ENCODE results near the gene TBX10.
"Not testable (repeated sequence)": the region's sequence is repeated elsewhere in the genome, so short reads cannot be mapped to it uniquely, and the experiment has no call there.

Gene TBX10

DNA sequence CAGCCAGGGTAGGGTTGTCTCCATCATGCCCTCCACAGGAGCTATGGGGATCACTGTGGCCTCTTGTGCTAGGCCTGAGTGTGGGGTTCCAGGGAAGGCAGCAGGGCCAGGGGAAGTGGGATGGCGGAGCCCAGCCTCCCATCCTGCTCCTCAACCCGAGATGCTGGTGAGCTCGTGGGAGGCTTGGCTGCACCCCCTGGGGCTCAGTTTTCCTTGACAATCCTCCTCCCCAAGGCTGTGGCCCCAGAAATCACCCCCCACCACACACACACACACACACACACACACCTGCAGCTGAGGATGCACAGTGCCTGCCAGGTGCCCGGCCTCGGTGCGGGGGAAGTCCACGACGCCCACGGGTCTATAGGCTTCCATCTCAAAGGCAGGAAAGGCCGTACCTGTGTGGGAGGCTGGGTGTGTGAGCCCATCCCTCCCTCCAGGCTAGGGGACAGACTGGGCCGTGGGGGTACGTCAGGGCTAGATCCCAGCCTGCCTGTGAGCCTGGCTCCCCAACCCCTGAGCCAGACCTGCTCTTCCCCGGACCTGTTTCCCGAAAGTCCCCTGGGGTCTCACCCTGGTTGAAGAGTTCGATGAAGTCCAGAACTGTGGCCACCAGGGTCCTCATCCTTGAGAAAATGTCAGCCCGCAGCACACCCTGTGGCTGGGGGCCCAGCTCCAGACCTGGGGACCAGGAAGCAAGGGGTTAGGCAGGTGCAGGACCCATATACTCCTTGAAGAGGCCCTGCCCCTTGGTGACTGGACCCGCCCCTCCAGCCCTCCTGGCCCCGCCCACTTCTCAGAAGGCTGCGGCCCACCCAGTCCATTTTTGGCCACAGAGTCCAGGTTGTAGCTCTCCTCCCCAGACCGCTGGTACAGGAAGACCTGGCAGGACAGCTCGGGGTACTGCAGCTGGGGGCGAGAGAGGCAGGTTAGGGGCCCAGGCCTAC, 5.2 kb upstream of the TBX10 start:
- DNase-seq, result no peak

DNA sequence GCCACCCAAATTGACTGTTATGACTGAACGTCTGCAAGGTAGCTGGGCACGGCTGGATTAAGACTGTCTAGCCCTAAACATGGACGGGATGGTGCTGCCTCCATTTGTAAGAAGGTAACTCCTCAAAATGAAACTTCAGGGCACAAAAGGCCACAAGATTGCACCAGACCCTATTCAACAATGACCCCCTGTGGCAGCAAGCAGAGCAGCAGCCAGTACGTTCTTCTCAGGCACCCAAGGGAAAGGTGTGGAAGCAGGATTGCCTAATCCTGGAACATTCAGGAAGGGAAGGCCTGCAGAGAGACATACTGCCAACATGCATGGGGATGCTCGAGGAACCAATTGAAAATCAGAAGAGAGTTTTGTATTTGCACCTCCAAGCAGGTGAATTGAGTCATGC, 4.5 kb upstream of the TBX10 start:
- no peak for DNase-seq

DNA sequence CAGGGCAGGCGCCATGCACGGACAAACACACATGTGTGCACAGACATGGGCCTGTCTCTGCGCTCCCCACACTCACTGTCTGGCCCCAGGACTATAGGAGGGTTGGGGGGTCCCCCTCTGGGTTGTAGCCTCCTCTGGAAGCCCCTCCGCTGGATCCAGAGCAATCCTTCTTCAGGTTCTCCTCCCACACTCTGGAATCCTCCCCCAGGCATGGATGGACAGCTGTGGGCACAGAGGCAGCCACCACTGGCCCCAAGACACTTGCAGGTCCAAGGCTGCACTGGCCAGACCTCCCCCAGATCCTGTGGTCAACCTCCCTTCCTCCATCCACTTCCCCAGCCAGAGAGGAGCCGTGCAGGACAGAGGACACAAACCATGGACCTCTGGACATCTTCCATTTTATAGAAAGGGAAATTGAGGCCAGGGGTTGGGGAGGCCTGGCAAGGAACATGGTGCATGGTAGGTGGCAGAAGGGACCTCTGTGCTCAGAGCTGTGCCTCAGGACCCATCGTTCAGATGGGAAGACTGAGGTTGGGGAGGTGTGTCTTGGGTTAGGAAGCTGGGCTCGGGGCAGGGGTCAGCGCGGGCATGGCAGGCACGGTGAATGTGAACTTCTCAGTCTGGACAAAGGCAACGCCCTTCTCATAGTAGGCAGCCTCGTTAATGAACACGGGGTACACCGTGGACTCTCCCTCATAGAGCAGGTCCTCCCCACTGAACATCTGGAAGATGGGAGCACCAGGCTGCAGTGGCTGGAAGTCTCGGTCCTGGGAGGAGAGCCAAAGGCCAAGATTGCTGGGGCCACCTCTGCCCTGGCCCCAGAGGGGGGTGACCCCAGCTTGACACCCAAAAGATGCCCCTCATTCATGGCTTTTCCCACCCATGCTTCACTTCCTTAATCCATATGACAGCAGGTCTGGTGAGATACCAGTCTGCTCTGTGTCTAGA, 2.9 kb upstream of the TBX10 start:
- no peak for DNase-seq

DNA sequence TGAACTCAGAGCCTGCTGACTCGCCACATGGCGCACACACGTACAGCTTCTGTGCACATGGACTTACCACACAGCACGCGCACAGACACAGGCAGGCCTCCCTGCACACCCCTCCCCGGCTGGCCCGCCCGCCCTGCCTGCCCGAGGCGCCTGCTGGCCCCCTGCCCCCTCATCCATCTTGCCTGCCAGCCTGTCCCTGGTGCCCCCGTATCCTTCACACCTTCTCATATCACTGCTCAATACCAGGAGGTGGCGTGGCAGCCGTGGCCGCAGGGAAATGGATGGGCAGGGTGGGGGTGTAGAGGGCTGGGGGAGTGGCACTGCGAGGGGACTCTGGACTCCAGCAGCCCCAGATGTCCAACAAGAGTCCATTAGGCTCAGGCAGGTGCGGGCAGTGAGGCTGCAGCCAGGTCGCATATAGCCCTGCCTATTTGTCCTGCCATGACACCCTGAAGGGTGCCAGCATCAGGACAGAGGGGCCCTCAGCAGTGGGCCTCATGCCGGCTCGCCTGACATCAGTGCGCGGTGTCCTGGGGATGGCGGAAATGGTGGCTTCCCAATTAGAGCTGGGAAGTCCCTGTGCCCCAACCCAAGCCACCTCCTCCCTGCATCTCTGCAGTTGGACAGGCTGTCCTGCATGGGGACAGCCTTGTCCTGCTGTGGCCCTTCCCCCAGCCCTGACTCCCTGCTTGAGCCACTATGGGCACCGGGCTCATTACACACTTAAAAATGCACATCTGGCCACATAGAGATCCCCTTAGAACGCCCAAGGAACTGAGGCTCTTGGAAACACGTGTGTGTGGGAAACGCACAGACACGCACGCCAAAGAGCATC, 2.0 kb upstream of the TBX10 start:
- no peak for DNase-seq

DNA sequence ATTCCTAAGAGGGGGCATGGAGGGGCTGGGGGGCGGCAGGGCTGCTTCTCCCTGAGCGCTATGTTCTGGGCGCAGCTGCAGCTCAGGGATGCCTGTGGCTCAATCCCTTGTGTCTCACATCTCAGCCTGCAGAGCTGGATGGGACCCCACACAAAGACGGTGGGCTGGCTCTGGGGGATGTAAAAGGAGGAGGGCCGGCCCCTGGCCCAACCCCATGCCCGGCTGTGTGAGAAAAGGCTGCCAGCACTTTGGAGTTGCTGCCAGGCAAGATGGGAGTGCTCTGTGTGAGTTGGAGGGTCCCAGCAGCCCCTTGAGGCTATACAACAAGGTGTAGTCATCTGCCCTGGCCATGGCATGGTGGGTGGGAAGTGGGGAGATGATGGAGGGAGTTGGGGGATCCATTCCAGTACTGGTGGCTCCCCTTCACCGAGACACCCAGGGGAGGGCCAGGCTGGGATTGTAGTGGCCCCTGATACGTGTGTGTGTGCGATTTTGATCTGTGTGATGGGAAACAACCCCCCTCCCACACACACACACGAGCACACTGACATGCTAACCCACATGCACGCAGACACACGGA, 1.3 kb upstream of the TBX10 start:
- no peak for DNase-seq

- DNase-seq, result peak; percentile 18
These were observed 626 bp upstream of the TBX10 start for GRCh38 chr11:67640021-67640757.

- DNase-seq, result no peak
These were observed 777 bp downstream of the TBX10 start for GRCh38 chr11:67638535-67639437.

DNA sequence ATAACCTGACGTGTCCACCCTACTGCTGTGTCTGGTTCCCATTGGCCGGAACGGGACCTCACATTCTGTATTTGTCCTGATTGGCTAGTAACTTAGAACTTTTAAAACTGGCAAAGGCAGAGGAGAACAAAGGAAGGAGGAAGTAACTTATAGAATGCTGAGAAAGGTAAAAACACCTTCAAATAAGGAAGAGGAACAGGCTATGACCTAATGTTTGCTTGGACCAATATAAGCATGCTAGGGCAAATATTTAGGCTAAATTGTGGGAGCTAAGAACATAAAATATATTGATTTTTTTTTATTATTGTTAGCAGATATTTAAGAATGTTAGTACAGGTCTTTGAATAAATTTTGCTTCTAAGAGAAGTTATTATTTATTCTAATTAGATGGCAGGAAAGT, 2.1 kb downstream of the TBX10 start:
- not testable (repeated sequence) for DNase-seq

DNA sequence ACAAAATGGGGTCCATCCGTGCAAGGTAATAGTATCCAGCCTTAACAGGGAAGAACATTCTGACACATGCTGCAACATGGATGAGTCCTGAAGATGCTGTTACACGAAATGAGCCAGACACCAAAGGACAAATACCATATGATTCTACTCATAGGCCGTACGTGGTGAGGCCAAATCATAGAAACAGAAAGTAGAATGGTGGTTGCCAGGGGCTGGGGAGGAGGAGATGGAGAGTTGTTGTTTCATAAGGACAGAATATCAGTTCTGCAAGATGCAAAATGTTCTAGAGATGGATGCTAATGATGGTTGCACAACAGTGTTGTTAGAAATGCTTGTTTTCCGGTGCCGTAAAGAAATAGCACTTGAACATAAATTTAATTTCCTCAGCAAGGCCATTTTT, 2.6 kb downstream of the TBX10 start:
- DNase-seq, result no peak

DNA sequence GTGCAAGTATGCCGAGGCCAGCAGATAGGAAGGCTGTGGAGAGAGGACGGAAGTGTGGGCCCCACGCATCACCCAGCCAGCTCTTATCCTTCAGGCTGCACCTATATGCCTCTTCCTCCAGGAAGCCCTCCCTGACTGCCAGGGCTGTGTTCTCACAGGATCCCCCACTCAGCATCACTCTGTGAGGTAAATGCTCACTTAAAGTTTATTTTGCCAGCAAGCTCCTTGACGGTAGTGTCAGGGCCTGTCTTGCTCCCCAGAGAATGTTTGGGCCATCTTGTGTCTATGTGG, 4.4 kb downstream of the TBX10 start:
- DNase-seq, result no peak

- no peak for DNase-seq
These were observed 5.0 kb downstream of the TBX10 start for GRCh38 chr11:67634366-67635230.

DNA sequence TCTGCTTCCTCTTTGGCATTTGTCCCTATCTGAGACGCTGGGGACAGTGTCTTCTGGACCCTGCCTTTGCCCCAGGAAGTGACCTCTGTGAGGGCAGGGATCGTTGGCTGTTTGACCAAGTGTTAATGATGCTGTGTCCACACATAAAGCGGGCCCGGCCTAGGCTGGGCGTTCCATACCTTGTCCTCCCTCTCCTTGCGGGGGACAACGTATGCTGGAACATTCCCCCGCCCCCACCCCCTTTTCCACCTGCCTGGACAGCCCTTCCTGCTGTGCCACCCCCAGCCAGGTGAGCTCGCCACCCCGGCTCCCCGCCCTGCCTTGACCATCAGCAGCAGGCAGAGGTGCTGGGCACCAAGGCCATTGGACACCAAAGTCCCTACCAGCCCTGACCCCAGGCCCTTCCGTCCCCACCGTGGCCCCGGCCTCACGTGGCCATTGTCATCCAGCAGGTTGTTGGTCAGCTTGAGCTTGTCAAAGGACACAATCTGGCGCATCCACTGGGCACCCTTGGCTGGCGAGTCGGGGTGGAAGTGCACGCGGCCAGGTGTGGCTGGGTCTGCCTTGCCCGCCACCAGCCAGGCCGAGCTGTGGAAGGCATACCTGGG, 5.7 kb downstream of the TBX10 start:
- DNase-seq, result no peak

DNA sequence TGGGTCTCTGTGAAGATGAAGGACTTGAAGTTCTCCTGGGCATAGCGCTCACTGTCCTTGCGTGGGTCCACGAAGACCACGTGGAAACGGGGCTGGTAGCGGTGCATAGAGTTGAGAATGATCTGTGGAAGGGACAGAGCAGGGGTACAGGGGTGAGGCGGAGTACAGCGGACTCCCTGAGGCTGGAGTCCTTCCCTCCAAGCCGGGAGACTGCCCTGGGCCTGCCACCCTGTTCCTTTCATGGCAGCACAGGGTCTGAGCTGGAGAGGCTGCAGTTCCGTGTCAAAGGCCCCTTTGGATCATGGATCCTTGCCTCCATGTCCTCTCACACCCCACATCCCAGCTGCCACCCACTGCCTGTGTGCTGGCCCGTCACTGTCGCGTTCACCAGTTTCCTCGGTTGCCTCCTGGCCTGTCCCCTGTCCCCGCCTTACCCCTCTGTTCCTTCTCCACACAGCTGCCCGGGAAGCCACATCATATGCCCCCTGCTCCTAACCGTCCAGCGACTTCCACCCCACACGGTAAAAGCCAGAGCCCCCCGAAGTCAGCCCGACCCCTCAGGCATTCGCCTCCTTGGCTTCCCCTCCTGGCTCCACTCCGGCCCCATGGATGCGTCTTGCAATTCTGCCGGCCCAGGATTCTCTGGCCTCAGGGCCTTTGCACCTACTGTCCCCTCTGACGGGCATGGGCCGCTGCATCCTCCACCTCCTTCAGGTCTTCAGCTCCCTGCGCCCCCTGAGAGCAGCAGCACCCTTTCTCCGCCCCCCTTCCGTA, 6.4 kb downstream of the TBX10 start:
- no peak for DNase-seq

DNA sequence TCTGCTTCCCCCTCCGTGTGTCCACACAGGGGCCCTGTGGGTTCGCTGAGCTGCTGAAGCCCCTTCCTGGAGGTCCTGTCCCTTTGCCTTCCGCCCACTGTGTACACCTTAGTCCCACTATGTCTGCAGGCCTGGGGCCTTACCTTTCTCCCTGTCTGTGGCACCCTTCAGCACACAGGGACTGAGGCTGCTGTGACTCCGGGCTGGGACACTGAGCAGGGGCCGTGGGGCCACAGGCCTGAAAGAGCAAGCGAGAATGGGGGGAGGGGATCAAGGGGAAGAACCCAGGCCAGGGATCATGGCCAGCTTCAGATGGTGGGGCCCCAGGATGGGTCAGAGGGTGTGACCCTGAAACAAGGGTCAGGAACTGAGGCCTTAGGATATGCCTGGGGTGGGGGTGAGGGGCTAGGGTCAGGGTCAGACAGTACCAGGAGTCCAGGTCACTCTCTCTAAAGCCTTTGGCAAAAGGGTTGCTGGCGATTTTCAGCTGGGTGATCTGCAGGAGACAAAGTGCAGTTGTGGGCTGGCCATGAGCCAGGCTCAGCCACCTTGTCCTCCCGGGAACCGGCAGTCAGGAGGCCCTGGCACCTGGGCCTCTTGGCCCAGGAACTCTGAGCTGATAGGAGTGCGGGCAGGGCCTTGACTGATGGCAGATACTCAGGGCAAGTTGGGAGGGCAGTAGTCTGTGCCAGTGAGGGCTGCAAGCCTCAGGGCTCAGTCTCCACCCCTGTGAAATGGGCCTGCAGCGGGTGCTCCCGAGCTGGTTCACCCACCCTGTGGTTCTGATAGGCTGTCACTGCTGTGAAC, 7.2 kb downstream of the TBX10 start:
- no peak for DNase-seq

GRCh38 chr11:67631853-67632174, 7.7 kb downstream of the TBX10 start:
- no peak for DNase-seq

DNA sequence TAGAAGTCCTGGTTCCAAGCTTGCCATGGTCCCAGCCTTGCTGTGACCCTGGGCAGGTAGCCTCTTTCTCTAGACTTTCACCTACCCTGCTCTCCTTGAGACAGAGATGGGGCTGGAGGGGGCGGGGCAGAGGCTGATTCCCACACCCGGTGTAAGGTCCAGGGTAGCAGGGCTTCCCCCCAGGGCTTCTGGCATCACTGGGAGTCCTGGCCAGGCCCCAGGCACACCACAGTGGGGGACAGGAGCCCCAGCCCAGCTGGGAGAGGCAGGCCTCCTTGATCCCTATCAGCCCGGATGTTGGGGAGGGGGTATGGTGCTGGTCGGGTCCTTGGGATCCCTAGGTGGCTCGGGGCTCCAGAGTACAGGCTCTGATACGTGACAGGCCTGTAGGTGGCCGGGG, 8.2 kb downstream of the TBX10 start:
- no peak for DNase-seq

DNA sequence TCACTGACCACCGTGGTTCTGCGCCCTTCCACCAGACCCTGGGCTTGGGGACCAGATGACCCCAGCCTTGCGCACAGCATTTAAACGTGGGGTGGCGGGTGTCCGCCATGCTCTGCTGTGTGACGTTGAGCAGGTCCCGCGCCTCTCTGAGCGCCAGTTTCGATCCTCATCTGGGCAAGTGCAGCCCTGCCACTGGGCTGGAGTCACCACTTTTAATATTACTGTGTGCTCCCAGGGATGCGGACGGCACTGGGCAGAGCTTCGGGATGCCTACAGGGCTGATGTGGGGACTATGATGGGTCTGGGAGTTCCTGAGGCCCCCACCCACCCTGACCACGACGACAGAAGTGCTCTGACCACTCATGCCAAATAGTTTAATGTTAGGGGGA, 8.6 kb downstream of the TBX10 start:
- DNase-seq, result no peak

All from NCI-H1105 treated with DMSO at 0.1 percent for 48 hours (cell line).